NCI-H82 treated with DMSO at 0.1 percent for 48 hours (cell line): ENCODE data around the gene IFIH1.
A peak's percentile ranks its signal among the peaks of the same experiment; 100 is the strongest.

Experiments used
- DNase-seq: peaks from one replicate; lab custom pipeline; 2025; ENCODE audit not compliant: unreplicated experiment; lab: John Stamatoyannopoulos, UW

Gene IFIH1

GRCh38 chr2:162318328-162319180, at the start of gene IFIH1:
Gene IFIH1 (minus strand): TSS chr2:162318684. CDS start chr2:162318307, 377 bp downstream.
- DNase-seq = no peak

GRCh38 chr2:162365392-162365791, 46.9 kb upstream of the IFIH1 start:
- no peak for DNase-seq

GRCh38 chr2:162344617-162344950, 26.1 kb upstream of the IFIH1 start:
- no peak for DNase-seq

- DNase-seq = peak; percentile 38
These were observed 25.5 kb upstream of the IFIH1 start, which contains the start of gene GCA for GRCh38 chr2:162343824-162344616. Gene GCA (plus strand): TSS chr2:162344132. CDS start chr2:162344249, 117 bp downstream.

- DNase-seq = no peak
These were observed 25.0 kb upstream of the IFIH1 start for GRCh38 chr2:162343492-162343823.

GRCh38 chr2:162342841-162343240, 24.4 kb upstream of the IFIH1 start:
- no peak for DNase-seq

GRCh38 chr2:162342321-162342720, 23.8 kb upstream of the IFIH1 start:
- DNase-seq = no peak

GRCh38 chr2:162340822-162341221, 22.3 kb upstream of the IFIH1 start:
- DNase-seq = no peak

- DNase-seq = no peak
These were observed 19.4 kb upstream of the IFIH1 start for GRCh38 chr2:162337868-162338267.

GRCh38 chr2:162333968-162334367, 15.5 kb upstream of the IFIH1 start:
- no peak for DNase-seq

- DNase-seq = no peak
These were observed 12.4 kb upstream of the IFIH1 start for GRCh38 chr2:162330881-162331280.

GRCh38 chr2:162328424-162329157, 10.1 kb upstream of the IFIH1 start:
- no peak for DNase-seq

- DNase-seq = no peak
These were observed 9.3 kb upstream of the IFIH1 start for GRCh38 chr2:162327806-162328205.

- DNase-seq = no peak
These were observed 8.8 kb upstream of the IFIH1 start for GRCh38 chr2:162327134-162327769.

- DNase-seq = no peak
These were observed 6.5 kb upstream of the IFIH1 start for GRCh38 chr2:162324953-162325352.

- no peak for DNase-seq
These were observed 2.5 kb upstream of the IFIH1 start for GRCh38 chr2:162320864-162321517.

GRCh38 chr2:162317861-162318327, 590 bp downstream of the IFIH1 start:
- no peak for DNase-seq

- DNase-seq = no peak
These were observed 1.3 kb downstream of the IFIH1 start for GRCh38 chr2:162317058-162317742.

- no peak for DNase-seq
These were observed 1.9 kb downstream of the IFIH1 start for GRCh38 chr2:162316590-162316989.

GRCh38 chr2:162315938-162316337, 2.5 kb downstream of the IFIH1 start:
- no peak for DNase-seq
